Measurements from ENCODE around the gene CYTH1.

DNA sequence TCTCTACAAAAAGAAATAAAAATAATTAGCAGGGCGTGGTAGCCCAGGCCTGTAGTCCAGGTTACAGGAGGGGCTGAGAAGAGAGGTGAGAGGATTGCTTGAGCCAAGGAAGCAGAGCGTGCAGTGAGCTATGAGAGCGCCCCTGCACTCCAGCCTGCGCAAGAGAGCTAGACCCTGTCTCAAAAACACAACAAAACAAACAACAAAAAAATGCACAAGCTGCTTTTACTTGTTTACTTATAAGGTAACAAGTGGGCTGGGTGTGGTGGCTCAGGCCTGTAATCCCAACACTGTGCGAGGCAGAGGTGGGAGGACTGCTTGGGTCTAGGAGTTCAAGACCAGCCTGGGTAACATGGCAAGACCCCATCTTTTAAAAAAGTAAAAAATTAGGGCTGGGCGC lies 1.7 kb downstream of the CYTH1 start:
- TF ChIP-seq EZH2 (IDR thresholded peaks at IDR 0.05; ENCODE audit: borderline replicate concordance, low read length): no peak
- TF ChIP-seq, protein P1, sequence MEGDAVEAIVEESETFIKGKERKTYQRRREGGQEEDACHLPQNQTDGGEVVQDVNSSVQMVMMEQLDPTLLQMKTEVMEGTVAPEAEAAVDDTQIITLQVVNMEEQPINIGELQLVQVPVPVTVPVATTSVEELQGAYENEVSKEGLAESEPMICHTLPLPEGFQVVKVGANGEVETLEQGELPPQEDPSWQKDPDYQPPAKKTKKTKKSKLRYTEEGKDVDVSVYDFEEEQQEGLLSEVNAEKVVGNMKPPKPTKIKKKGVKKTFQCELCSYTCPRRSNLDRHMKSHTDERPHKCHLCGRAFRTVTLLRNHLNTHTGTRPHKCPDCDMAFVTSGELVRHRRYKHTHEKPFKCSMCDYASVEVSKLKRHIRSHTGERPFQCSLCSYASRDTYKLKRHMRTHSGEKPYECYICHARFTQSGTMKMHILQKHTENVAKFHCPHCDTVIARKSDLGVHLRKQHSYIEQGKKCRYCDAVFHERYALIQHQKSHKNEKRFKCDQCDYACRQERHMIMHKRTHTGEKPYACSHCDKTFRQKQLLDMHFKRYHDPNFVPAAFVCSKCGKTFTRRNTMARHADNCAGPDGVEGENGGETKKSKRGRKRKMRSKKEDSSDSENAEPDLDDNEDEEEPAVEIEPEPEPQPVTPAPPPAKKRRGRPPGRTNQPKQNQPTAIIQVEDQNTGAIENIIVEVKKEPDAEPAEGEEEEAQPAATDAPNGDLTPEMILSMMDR (conservative IDR thresholded peaks at IDR 0.05 in 1 of 2, IDR thresholded peaks at IDR 0.05 in 1 of 2; ENCODE audit: extremely low read depth in 1 of 2, insufficient read depth in 1 of 2, low read depth in 1 of 2, low read length in 2 of 2): no peak
